K562 (cell line): Measurements from ENCODE around the gene GLI3.

ENCODE experiments used
- CBX2 ChIP-seq: fragments of 200-600 bp; sonication (generic); IDR thresholded peaks from one replicate; pipeline ENCODE4 v1.6.1; 2012; ENCODE audit warnings: mild to moderate bottlenecking, low read length, inconsistent platforms; ENCODE audit not compliant: insufficient read depth, poor library complexity, severe bottlenecking
- CC2D1A ChIP-seq: fragments of 450-650 bp; IDR thresholded peaks from 2 replicates; pipeline ENCODE4 v1.6.1; 2017; ENCODE audit warnings: mild to moderate bottlenecking
- CCAR2 ChIP-seq: fragments of 200-400 bp; formaldehyde crosslinking; IDR thresholded peaks from 2 replicates; pipeline ENCODE4 v1.6.1; 2017; ENCODE audit warnings: mild to moderate bottlenecking, low read depth, low read length
- CHD1 ChIP-seq: fragments of 200-600 bp; sonication (generic); IDR thresholded peaks from one replicate; pipeline ENCODE4 v1.6.1; 2012; ENCODE audit warnings: mild to moderate bottlenecking, moderate library complexity, low read length, inconsistent platforms
- EZH2 ChIP-seq: IDR thresholded peaks from 2 replicates; pipeline ENCODE4 v1.6.1; 2012; ENCODE audit warnings: low read depth, mild to moderate bottlenecking, inconsistent platforms, low read length, borderline replicate concordance
- FOXK1 ChIP-seq: sonication (generic); formaldehyde crosslinking; IDR thresholded peaks from 2 replicates; pipeline ENCODE4 v1.8.0; 2022; ENCODE audit warnings: missing genetic modification reagents, mild to moderate bottlenecking, borderline replicate concordance
- MYC ChIP-seq, 2 experiments: fragments of 250-450 bp in 1 of 2; sonication (Bioruptor Pico) in 1 of 2; IDR thresholded peaks; 2 replicates each; pipeline versions ENCODE4 v1.5.1 to v1.6.1; 2012 to 2021; ENCODE audit warnings: low read depth in 2 of 2, borderline replicate concordance in 1 of 2, improper control_type of control experiment in 1 of 2, low read length in 1 of 2, mild to moderate bottlenecking in 1 of 2, moderate library complexity in 1 of 2
- RAD21 ChIP-seq, 2 experiments: fragments of 250-450 bp in 1 of 2; fragments of 450-650 bp in 1 of 2; sonication (Bioruptor Pico) in 1 of 2; formaldehyde crosslinking in 1 of 2; IDR thresholded peaks in 1 of 2; conservative IDR thresholded peaks in 1 of 2; 2 replicates each; pipeline versions ENCODE4 v1.4.0 to v1.8.0; 2020 to 2022; ENCODE audit warnings: mild to moderate bottlenecking in 2 of 2, moderate library complexity in 1 of 2
- RB1 ChIP-seq: fragments of 450-650 bp; IDR thresholded peaks from 2 replicates; pipeline ENCODE4 v1.6.1; 2017; ENCODE audit warnings: low read depth, mild to moderate bottlenecking
- ZNF133 ChIP-seq: fragments of 250-450 bp; sonication (Bioruptor Pico); IDR thresholded peaks from 2 replicates; pipeline ENCODE4 v1.4.0; 2020; ENCODE audit warnings: mild to moderate bottlenecking
- TF ChIP-seq, protein P1 (sequence below), 3 experiments: IDR thresholded peaks in 2 of 3; conservative IDR thresholded peaks in 1 of 3; 2 replicates each; pipeline ENCODE4 v1.5.1; 2011 to 2012; ENCODE audit warnings: low read length in 3 of 3, mild to moderate bottlenecking in 3 of 3, control low read depth in 2 of 3, improper control_type of control experiment in 1 of 3, inconsistent platforms in 1 of 3, low read depth in 1 of 3, mixed read lengths in 1 of 3, moderate library complexity in 1 of 3; ENCODE audit not compliant: insufficient read depth in 2 of 3
- TF ChIP-seq, protein P2 (sequence below): fragments of 250-450 bp; sonication (Bioruptor Pico); IDR thresholded peaks from 2 replicates; pipeline ENCODE4 v1.4.0; 2020

DNA sequence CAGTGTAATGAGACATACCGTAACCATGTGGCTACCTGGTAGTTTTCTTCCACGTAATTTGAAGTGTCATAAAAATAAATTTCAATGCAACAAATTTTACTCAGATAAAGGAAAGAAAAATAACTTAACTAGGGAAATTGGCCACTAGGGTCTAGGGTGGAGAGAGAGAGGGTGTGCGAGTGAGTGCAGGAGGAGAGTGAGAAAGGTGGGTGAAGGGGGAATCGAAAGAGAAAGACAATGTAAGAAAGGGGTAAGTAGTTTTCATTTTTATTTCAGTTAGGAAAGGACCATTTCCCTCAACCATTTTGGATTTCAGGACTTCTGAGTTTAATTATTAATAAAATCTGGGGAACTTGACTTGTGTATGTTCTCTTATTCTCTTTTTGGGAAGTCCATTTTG, 27.7 kb upstream of the GLI3 start:
- TF ChIP-seq RB1 = no peak
- no peak for TF ChIP-seq CCAR2
- TF ChIP-seq FOXK1 (CRISPR knock-in tag) = no peak
- no peak for TF ChIP-seq CC2D1A
- TF ChIP-seq, protein P1, sequence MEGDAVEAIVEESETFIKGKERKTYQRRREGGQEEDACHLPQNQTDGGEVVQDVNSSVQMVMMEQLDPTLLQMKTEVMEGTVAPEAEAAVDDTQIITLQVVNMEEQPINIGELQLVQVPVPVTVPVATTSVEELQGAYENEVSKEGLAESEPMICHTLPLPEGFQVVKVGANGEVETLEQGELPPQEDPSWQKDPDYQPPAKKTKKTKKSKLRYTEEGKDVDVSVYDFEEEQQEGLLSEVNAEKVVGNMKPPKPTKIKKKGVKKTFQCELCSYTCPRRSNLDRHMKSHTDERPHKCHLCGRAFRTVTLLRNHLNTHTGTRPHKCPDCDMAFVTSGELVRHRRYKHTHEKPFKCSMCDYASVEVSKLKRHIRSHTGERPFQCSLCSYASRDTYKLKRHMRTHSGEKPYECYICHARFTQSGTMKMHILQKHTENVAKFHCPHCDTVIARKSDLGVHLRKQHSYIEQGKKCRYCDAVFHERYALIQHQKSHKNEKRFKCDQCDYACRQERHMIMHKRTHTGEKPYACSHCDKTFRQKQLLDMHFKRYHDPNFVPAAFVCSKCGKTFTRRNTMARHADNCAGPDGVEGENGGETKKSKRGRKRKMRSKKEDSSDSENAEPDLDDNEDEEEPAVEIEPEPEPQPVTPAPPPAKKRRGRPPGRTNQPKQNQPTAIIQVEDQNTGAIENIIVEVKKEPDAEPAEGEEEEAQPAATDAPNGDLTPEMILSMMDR (IDR thresholded peaks at IDR 0.05 in 2 of 3, conservative IDR thresholded peaks at IDR 0.05 in 1 of 3; ENCODE audit: insufficient read depth in 2 of 3, low read depth in 1 of 3, low read length in 3 of 3) = no peak
- TF ChIP-seq, protein P2, sequence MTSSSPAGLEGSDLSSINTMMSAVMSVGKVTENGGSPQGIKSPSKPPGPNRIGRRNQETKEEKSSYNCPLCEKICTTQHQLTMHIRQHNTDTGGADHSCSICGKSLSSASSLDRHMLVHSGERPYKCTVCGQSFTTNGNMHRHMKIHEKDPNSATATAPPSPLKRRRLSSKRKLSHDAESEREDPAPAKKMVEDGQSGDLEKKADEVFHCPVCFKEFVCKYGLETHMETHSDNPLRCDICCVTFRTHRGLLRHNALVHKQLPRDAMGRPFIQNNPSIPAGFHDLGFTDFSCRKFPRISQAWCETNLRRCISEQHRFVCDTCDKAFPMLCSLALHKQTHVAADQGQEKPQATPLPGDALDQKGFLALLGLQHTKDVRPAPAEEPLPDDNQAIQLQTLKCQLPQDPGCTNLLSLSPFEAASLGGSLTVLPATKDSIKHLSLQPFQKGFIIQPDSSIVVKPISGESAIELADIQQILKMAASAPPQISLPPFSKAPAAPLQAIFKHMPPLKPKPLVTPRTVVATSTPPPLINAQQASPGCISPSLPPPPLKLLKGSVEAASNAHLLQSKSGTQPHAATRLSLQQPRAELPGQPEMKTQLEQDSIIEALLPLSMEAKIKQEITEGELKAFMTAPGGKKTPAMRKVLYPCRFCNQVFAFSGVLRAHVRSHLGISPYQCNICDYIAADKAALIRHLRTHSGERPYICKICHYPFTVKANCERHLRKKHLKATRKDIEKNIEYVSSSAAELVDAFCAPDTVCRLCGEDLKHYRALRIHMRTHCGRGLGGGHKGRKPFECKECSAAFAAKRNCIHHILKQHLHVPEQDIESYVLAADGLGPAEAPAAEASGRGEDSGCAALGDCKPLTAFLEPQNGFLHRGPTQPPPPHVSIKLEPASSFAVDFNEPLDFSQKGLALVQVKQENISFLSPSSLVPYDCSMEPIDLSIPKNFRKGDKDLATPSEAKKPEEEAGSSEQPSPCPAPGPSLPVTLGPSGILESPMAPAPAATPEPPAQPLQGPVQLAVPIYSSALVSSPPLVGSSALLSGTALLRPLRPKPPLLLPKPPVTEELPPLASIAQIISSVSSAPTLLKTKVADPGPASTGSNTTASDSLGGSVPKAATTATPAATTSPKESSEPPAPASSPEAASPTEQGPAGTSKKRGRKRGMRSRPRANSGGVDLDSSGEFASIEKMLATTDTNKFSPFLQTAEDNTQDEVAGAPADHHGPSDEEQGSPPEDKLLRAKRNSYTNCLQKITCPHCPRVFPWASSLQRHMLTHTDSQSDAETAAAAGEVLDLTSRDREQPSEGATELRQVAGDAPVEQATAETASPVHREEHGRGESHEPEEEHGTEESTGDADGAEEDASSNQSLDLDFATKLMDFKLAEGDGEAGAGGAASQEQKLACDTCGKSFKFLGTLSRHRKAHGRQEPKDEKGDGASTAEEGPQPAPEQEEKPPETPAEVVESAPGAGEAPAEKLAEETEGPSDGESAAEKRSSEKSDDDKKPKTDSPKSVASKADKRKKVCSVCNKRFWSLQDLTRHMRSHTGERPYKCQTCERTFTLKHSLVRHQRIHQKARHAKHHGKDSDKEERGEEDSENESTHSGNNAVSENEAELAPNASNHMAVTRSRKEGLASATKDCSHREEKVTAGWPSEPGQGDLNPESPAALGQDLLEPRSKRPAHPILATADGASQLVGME = no peak
- no peak for TF ChIP-seq ZNF133
- no peak for TF ChIP-seq CHD1
- TF ChIP-seq RAD21 (CRISPR knock-in tag; conservative IDR thresholded peaks at IDR 0.05 in 1 of 2, IDR thresholded peaks at IDR 0.05 in 1 of 2) = no peak
- TF ChIP-seq EZH2 = no peak
- TF ChIP-seq MYC (IDR thresholded peaks at IDR 0.05; ENCODE audit: low read depth, low read length) = no peak
- no peak for TF ChIP-seq MYC (CRISPR knock-in tag; IDR thresholded peaks at IDR 0.05; ENCODE audit: borderline replicate concordance, low read depth)
- no peak for TF ChIP-seq CBX2
